GM23248 (cell line): ENCODE data around the gene PDE6B. TPM values are rescaled to one million over a fixed set of nuclear protein-coding genes. Genes with fewer than 3 reads are reported as not detected.
"Not testable (repeated sequence)": the region's sequence is repeated elsewhere in the genome, so short reads cannot be mapped to it uniquely, and the experiment has no call there.

Source experiments
- DNase-seq: peaks from one replicate; pipeline ENCODE4 v3.0.0-alpha.2; 2015
- H2AFZ ChIP-seq: fragments of 200-600 bp; sonication (generic); 2 replicates; pipeline ENCODE4 v1.6.1; 2016; ENCODE audit warnings: antibody characterized with exemption
- H3F3A ChIP-seq: fragments of 200-600 bp; sonication (generic); 2 replicates; pipeline ENCODE4 v1.6.1; 2016; ENCODE audit warnings: mild to moderate bottlenecking, antibody characterized with exemption, mixed run types; ENCODE audit not compliant: insufficient read depth
- H3K27ac ChIP-seq: fragments of 200-600 bp; sonication (generic); 2 replicates; pipeline ENCODE4 v1.5.1; 2016; ENCODE audit warnings: mild to moderate bottlenecking
- H3K27me3 ChIP-seq: fragments of 200-600 bp; sonication (generic); replicated peaks from 2 replicates; pipeline ENCODE4 v1.6.1; 2016; ENCODE audit warnings: mild to moderate bottlenecking; ENCODE audit not compliant: insufficient read depth
- H3K36me3 ChIP-seq: fragments of 200-600 bp; sonication (generic); 2 replicates; pipeline ENCODE4 v1.6.1; 2016; ENCODE audit warnings: low read depth, mild to moderate bottlenecking
- H3K4me1 ChIP-seq: fragments of 200-600 bp; sonication (generic); 2 replicates; pipeline ENCODE4 v1.6.1; 2016; ENCODE audit warnings: mild to moderate bottlenecking; ENCODE audit not compliant: insufficient read depth
- H3K4me2 ChIP-seq: fragments of 200-600 bp; sonication (generic); one replicate; pipeline ENCODE4 v1.6.1; 2016; ENCODE audit warnings: mild to moderate bottlenecking; ENCODE audit not compliant: unreplicated experiment
- H3K4me3 ChIP-seq: fragments of 200-600 bp; sonication (generic); 2 replicates; pipeline ENCODE4 v1.5.1; 2016; ENCODE audit warnings: mild to moderate bottlenecking
- H3K79me2 ChIP-seq: fragments of 200-600 bp; sonication (generic); 2 replicates; pipeline ENCODE4 v1.6.1; 2016; ENCODE audit warnings: mild to moderate bottlenecking; ENCODE audit not compliant: insufficient read depth
- H3K9ac ChIP-seq: fragments of 200-600 bp; sonication (generic); 2 replicates; pipeline ENCODE4 v1.6.1; 2016; ENCODE audit warnings: mild to moderate bottlenecking
- H3K9me2 ChIP-seq: fragments of 200-600 bp; sonication (generic); 2 replicates; pipeline ENCODE4 v1.6.1; 2016; ENCODE audit warnings: mixed run types, mild to moderate bottlenecking, moderate library complexity; ENCODE audit not compliant: insufficient read depth
- H3K9me3 ChIP-seq: fragments of 200-600 bp; sonication (generic); one replicate; pipeline ENCODE4 v1.6.1; 2017; ENCODE audit warnings: low read depth
- H4K20me1 ChIP-seq: fragments of 200-600 bp; sonication (generic); 2 replicates; pipeline ENCODE4 v1.6.0; 2016; ENCODE audit not compliant: insufficient read depth
- EZH2 ChIP-seq: fragments of 200-600 bp; sonication (generic); IDR thresholded peaks from 2 replicates; pipeline ENCODE4 v1.6.1; 2018; ENCODE audit warnings: antibody characterized with exemption, mild to moderate bottlenecking; ENCODE audit not compliant: insufficient read depth, poor library complexity, severe bottlenecking
- EZH2phosphoT487 ChIP-seq: fragments of 200-600 bp; sonication (generic); IDR thresholded peaks from 2 replicates; pipeline ENCODE4 v1.6.1; 2018; ENCODE audit warnings: antibody characterized with exemption, moderate library complexity, mild to moderate bottlenecking, low read depth; ENCODE audit not compliant: insufficient read depth
- whole genome bisulfite sequencing, 2 experiments: methylation state at CpG; one replicate each; pipeline ENCODE4 v1.1.6; 2015 to 2017; ENCODE audit warnings: low lambda C conversion rate in 2 of 2, low coverage in 1 of 2; ENCODE audit errors: missing lambda C conversion rate in 2 of 2; 5-methylcytosine and 5-hydroxymethylcytosine counted together
- in situ Hi-C: fragments of 300-500 bp; cut with MboI; formaldehyde crosslinking; loops from 2 replicates; pipeline ENCODE4 v1.15.0; 2020
- polyA plus RNA-seq: library from polyadenylated mRNA; unstranded; fragments of >200 nt; fragmentation: Nextera tagmentation; extraction: Ambion mirVana; gene quantifications from 2 replicates; pipeline ENCODE4 v1.2.1, GENCODE V29; 2016
- total RNA-seq: library from RNA; depleted of rRNA; stranded (reverse); fragments of >200 nt; shearing (Covaris generic); gene quantifications from 2 replicates; pipeline ENCODE4 v1.2.3, GENCODE V29; 2014

The PDE6B gene
- total and polyA plus RNA-seq, 2 experiments from 2014 or later, result 0.11 TPM; not detected in 1

DNA sequence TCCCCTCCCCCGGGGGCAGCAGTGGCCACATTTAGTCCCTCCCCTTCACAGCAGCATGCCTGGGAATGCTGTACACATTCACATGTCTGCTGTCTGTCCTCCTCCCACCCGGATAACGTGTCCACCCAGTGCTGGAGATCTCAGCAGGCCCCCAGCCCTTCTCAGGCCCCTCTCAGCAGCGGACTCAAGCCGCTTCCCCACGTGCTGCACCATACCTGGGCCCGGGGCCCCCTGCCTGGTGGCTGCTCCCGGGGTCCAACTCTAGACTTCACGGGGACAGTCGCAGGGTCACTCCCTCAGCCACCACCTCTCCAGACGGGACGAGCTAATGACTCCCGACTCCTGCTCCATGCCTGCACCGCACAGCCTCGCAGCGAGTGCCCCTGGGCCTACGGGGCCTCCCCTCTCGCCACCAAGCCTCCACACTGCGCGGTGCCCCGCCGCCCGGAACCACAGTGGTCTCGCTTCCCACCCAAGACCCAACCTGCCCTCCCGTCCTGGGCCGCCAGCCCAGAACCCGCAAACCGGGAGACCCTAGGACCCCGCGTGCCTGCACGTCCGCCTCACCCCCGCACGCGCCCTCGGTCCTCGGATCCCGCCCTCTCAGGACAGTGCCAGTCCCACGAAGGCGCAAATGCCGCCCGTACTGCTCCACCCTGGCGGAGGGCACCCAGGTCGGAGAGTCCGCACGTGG lies 79.0 kb downstream of the PDE6B start:
- Histone ChIP-seq H3K27me3 (no peaks in the 10 kb centered on the region), H3K4me1 (peaks cover 7% of the 10 kb centered on the region; the same call in 1 of the 2 replicates), H4K20me1 (peaks cover 2% of the 10 kb centered on the region; the same call in 1 of the 2 replicates), H3K27ac (no peak overlapping the region), H3K9me2 (no peaks in the 10 kb centered on the region), H3K9ac (no peak overlapping the region), H3K4me2 (no peak overlapping the region), H3K4me3 (no peak overlapping the region), H3K79me2 (peaks cover 38% of the 10 kb centered on the region), H3F3A (0 out of 2 replicates have a peak, but pooled peaks cover 3% of the 10 kb centered on the region), H2AFZ (no peak overlapping the region), H3K9me3 (no peaks in the 10 kb centered on the region), H3K36me3 (no peaks in the 10 kb centered on the region)
- 92 to 94% methylated on average over 35 to 46 of the region's 46 CpGs for WGBS, 2 experiments
- no peak for DNase-seq
- no peak for TF ChIP-seq EZH2
- TF ChIP-seq EZH2phosphoT487, result no peak
- in situ Hi-C loops, result no loop called here

DNA sequence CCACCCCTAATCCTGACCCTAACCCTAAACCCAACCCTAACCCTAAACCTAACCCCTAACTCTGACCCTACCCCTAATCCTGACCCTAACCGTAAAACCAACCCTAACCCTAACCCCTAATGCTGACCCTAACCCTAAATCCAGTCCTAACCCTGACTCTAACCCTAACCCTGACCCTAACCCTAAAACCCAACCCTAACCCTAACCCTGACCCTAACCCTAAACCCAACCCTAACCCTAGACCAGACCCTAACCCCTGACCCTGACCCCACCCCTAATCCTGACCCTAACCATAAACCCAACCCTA lies 79.6 kb downstream of the PDE6B start:
- no peak for TF ChIP-seq EZH2
- Histone ChIP-seq H3F3A (0 out of 2 replicates have a peak, but pooled peaks cover 4% of the 10 kb centered on the region), H3K9me2 (no peaks in the 10 kb centered on the region), H3K9me3 (no peaks in the 10 kb centered on the region), H3K79me2 (peaks cover 43% of the 10 kb centered on the region), H3K4me3 (peak overlapping the region; percentile 78), H2AFZ (peak overlapping the region; percentile 85), H4K20me1 (peaks cover 3% of the 10 kb centered on the region; the same call in 1 of the 2 replicates), H3K27ac (no peak overlapping the region), H3K27me3 (no peaks in the 10 kb centered on the region), H3K4me2 (peak overlapping the region; percentile 81), H3K4me1 (peaks cover 7% of the 10 kb centered on the region; the same call in 1 of the 2 replicates), H3K9ac (peak overlapping the region; percentile 99), H3K36me3 (no peaks in the 10 kb centered on the region)
- in situ Hi-C loops, result no loop called here
- 96% methylated on average over 1 of the region's 1 CpG; no CpG with 5 or more reads in 1 of the 2 experiments for WGBS, 2 experiments
- DNase-seq, result no peak

DNA sequence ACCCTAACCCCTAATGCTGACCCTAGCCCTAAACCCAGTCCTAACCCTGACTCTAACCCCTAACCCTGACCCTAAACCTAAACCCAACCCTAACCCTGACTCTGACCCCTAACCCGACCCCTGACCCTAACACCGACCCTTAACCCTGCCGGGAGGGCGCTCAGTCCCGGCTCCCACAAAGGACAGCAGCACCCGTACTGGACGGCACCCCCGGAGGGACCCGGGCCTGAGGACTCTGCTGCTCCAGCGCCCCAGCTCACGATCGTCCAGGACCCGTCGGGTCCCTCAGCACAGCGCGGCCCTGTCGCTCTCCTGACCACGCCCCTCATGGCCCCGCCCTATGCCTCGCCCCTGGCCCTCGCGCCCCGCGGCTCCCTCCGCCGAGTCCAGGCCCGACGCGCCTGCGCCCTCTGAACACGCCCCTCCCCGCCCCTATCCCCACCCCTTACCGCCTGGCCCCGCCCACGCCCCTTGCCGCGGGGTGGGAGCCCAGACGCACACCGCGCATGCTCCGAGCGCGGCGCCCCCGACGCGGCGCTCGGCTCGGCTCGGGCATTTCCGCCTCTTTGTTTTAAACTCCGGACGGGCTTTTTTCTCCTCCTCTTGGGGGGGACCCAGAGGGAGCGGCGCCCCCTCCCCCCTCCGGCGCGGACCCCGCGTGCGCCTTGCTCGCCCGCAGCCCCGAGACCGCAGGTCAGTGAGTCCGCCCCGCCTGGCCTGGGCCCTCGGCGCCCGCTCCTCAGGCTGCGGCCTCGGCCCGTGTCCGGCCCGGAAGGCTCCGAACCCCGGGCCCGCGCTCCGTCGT lies 80.1 kb downstream of the PDE6B start, which contains the start of gene PCGF3:
Gene PCGF3, plus strand, starts transcription at position 555 of the 805 bp plus-strand sequence. CDS start 27,849 bp downstream, outside the sequence.
- 1% methylated on average over 35 to 76 of the region's 82 CpGs for WGBS, 2 experiments

DNA sequence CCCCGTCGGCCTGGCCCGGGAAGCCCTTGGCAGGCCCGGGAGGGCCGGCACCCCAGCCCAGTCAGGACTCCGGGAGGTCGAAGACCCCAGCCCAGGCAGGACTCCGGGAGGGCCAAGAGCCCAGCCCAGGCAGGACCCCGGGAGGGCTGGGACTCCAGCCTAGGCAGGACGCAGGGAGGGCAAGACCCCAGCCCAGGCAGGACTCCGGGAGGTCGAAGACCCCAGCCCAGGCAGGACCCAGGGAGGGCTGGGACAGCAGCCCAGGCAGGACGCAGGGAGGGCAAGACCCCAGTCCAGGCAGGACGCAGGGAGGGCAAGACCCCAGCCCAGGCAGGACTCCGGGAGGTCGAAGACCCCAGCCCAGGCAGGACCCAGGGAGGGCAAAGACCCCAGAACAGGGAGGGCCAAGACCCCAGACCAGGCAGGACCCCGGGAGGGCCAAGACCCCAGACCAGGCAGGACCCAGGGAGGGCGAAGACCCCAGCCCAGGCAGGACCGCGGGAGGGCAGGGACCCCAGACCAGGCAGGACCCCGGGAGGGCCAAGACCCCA lies 80.8 kb downstream of the PDE6B start:
- Histone ChIP-seq H3K9ac (peak overlapping the region; percentile 99), H3K4me2 (peak overlapping the region; percentile 61), H3K79me2 (peaks cover 56% of the 10 kb centered on the region), H3K27ac (peak overlapping the region; percentile 54), H2AFZ (peak overlapping the region; percentile 67), H3K4me3 (peak overlapping the region; percentile 88)
- H3K4me1 ChIP-seq, H3K27me3 ChIP-seq, H3K9me2 ChIP-seq, H4K20me1 ChIP-seq, H3K9me3 ChIP-seq, H3K36me3 ChIP-seq, DNase-seq, H3F3A ChIP-seq, in situ Hi-C loops: not testable (repeated sequence)
- WGBS, 2 experiments, result 0 to 2% methylated on average over 9 to 16 of the region's 21 CpGs

More for the DNA sequence above, 80.1 kb downstream of the PDE6B start, which contains the start of gene PCGF3:
- H3K27ac ChIP-seq, result peak within 1 kb of the TSS; percentile 54
- in situ Hi-C loops, result no loop called here
- DNase-seq, result peak; percentile 99
- no peaks in the 10 kb centered on the region for H3K9me3 ChIP-seq
- no peaks in the 10 kb centered on the region for H3K36me3 ChIP-seq
- peak within 1 kb of the TSS; percentile 99 for H3K9ac ChIP-seq
- 0 out of 2 replicates have a peak, but pooled peaks cover 4% of the 10 kb centered on the region for H3F3A ChIP-seq
- H3K4me3 ChIP-seq, result peak within 1 kb of the TSS; percentile 88
- H3K4me1 ChIP-seq, result peaks cover 7% of the 10 kb centered on the region; the same call in 1 of the 2 replicates
- H4K20me1 ChIP-seq, result peaks cover 3% of the 10 kb centered on the region; the same call in 1 of the 2 replicates
- peak within 1 kb of the TSS; percentile 81 for H3K4me2 ChIP-seq
- H3K79me2 ChIP-seq, result peaks cover 49% of the 10 kb centered on the region
- no peaks in the 10 kb centered on the region for H3K9me2 ChIP-seq
- no peaks in the 10 kb centered on the region for H3K27me3 ChIP-seq
- H2AFZ ChIP-seq, result peak within 1 kb of the TSS; percentile 85
- no peak for TF ChIP-seq EZH2phosphoT487
- no peak for TF ChIP-seq EZH2
